Measurements from ENCODE around the gene FBXL3. TPM values are rescaled to one million over a fixed set of nuclear protein-coding genes. Genes with fewer than 3 reads are reported as not detected.

Gene FBXL3
- total RNA-seq, 1 experiment from 2014 or later, result 16.7 TPM

DNA sequence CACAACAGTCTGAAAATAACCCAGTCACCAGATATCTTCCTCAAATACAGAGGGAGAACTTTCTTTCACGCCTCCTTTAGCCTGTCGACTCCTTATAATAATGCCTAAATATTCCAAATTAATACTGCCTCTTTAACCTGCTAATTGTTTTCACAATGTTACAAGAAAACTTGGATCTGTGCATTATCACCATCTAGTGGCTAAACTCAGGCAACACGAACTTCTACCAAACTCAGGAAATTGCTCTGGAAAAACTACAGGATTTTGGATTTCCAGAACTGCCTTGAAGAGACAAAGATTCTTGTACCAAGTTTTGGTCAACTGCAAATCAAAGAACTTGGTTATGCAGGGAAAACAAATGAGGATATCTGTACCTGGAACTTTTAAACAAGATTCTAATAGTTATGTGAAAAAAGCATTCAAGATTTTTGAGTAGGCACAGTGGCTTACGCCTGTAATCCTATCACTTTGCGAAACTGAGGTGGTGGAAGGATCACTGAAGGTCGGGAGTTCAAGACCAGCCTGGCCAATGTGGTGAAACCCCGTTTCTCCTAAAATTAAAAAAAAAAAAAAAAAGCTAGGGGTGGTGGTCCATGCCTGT, 24.3 kb downstream of the FBXL3 start:
- Mint-ChIP-seq H3K27ac (peak overlapping the region in 1 of 3 experiments; percentile 67; a peak in 2 of 7 replicates), H3K27me3 (ENCODE audit: low read depth) (no peaks in the 10 kb centered on the region), H3K9me3 (no peaks in the 10 kb centered on the region), H3K36me3 (ENCODE audit: insufficient read depth in 1 of 3, low read depth in 3 of 3) (peaks cover 2 to 28% (median 28%) of the 10 kb centered on the region in 3 experiments; a peak in 5 of 7 replicates), H3K4me3 (no peak overlapping the region), H3K4me1 (no peaks in the 10 kb centered on the region)
- H4K91ac ChIP-seq (ENCODE audit: insufficient read length, low read depth, low read length), result no peak overlapping the region
- no peak overlapping the region for H3K18ac ChIP-seq (ENCODE audit: insufficient read length, low read depth, low read length)
- no peak overlapping the region for H3K9ac ChIP-seq (ENCODE audit: extremely low read depth, insufficient read length, low read length)
- no peak overlapping the region for H2AK5ac ChIP-seq (ENCODE audit: insufficient read length, low read length)
- H3K27ac ChIP-seq (ENCODE audit: insufficient read length, low read depth, low read length), result no peak overlapping the region
- H3K4ac ChIP-seq (ENCODE audit: low read depth, low read length), result no peak overlapping the region
- no peak overlapping the region for H4K8ac ChIP-seq (replicated peaks; ENCODE audit: insufficient read length, low read depth, low read length)
- H2BK12ac ChIP-seq (ENCODE audit: insufficient read length, low read depth, low read length), result no peak overlapping the region
- no peaks in the 10 kb centered on the region for H3K79me2 ChIP-seq (ENCODE audit: insufficient read depth, low read length)
- H3K4me1 ChIP-seq (ENCODE audit: insufficient read depth, low read length), result no peaks in the 10 kb centered on the region
- H3K79me1 ChIP-seq (ENCODE audit: insufficient read depth, low read depth, low read length, poor library complexity, severe bottlenecking), result no peaks in the 10 kb centered on the region
- no peak overlapping the region for H2BK120ac ChIP-seq (ENCODE audit: low read depth, low read length, poor library complexity, severe bottlenecking)
- H4K5ac ChIP-seq (ENCODE audit: insufficient read length, low read depth, low read length), result no peak overlapping the region
- no peaks in the 10 kb centered on the region for H3K27me3 ChIP-seq (ENCODE audit: insufficient read depth, low read length)
- TF ChIP-seq, protein P1, sequence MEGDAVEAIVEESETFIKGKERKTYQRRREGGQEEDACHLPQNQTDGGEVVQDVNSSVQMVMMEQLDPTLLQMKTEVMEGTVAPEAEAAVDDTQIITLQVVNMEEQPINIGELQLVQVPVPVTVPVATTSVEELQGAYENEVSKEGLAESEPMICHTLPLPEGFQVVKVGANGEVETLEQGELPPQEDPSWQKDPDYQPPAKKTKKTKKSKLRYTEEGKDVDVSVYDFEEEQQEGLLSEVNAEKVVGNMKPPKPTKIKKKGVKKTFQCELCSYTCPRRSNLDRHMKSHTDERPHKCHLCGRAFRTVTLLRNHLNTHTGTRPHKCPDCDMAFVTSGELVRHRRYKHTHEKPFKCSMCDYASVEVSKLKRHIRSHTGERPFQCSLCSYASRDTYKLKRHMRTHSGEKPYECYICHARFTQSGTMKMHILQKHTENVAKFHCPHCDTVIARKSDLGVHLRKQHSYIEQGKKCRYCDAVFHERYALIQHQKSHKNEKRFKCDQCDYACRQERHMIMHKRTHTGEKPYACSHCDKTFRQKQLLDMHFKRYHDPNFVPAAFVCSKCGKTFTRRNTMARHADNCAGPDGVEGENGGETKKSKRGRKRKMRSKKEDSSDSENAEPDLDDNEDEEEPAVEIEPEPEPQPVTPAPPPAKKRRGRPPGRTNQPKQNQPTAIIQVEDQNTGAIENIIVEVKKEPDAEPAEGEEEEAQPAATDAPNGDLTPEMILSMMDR (conservative IDR thresholded peaks at IDR 0.05), result peak; percentile 66
- WGBS (ENCODE audit: extremely low coverage, insufficient read length, low lambda C conversion rate), result no CpG with 5 or more reads among the region's 7 CpGs
- no peak for DNase-seq
- no peak overlapping the region for H2BK20ac ChIP-seq (ENCODE audit: low read depth, low read length, poor library complexity, severe bottlenecking)
- no peak overlapping the region for H2AFZ ChIP-seq (ENCODE audit: low read length)
- no peak overlapping the region for H3K4me2 ChIP-seq (ENCODE audit: insufficient read depth, insufficient read length, low read length)
- H3K23me2 ChIP-seq (ENCODE audit: insufficient read length, low read depth, low read length, poor library complexity, severe bottlenecking), result no peaks in the 10 kb centered on the region
- no peak overlapping the region for H2BK15ac ChIP-seq (ENCODE audit: low read depth, low read length)
- no peak overlapping the region for H2BK5ac ChIP-seq (ENCODE audit: insufficient read length, low read length)
- H3K14ac ChIP-seq (ENCODE audit: insufficient read depth, low read length), result no peak overlapping the region
- H4K20me1 ChIP-seq (ENCODE audit: control insufficient read depth, insufficient read depth, insufficient read length), result no peaks in the 10 kb centered on the region
- no peak overlapping the region for H3K23ac ChIP-seq (ENCODE audit: insufficient read length, low read depth, low read length)
- no peak overlapping the region for H3T11ph ChIP-seq (ENCODE audit: low read length)
- H3K9me3 ChIP-seq (ENCODE audit: control insufficient read depth, low read depth, low read length), result no peaks in the 10 kb centered on the region
- no peak overlapping the region for H3K56ac ChIP-seq (ENCODE audit: insufficient read length, low read depth, low read length)

Data from H9 (cell line).